Activated CD8-positive, alpha-beta memory T cell treated with anti-CD3 and anti-CD28 coated beads, Interleukin-2, amount 50 U/mL, for 1 hour (primary cell): ENCODE results near the gene KRTAP5-4.
"Not testable (repeated sequence)": the region's sequence is repeated elsewhere in the genome, so short reads cannot be mapped to it uniquely, and the experiment has no call there.

ENCODE experiments used
- DNase-seq: peaks from one replicate; pipeline ENCODE4 v3.0.0-alpha.2; 2020; ENCODE audit errors: extremely low read depth

KRTAP5-4 gene

DNA sequence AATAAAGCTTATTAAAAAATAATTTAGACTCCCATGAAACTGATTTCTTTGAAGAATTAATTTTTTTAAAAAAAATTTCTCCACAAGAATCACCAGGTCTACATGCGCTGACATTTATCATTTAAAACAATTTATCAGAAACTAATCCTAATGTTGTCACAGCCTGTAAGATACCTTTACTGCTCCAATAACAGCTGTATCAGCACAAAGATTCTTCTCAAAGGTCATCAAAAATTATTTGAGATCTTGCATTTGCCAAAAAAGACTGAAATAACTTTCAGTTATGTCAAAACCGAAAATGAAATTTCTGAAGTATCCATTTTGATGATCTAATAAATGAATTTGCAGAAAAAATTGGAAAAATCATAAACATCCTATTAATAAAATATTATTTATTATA lies 15.7 kb upstream of the KRTAP5-4 start:
- no peak for DNase-seq

DNA sequence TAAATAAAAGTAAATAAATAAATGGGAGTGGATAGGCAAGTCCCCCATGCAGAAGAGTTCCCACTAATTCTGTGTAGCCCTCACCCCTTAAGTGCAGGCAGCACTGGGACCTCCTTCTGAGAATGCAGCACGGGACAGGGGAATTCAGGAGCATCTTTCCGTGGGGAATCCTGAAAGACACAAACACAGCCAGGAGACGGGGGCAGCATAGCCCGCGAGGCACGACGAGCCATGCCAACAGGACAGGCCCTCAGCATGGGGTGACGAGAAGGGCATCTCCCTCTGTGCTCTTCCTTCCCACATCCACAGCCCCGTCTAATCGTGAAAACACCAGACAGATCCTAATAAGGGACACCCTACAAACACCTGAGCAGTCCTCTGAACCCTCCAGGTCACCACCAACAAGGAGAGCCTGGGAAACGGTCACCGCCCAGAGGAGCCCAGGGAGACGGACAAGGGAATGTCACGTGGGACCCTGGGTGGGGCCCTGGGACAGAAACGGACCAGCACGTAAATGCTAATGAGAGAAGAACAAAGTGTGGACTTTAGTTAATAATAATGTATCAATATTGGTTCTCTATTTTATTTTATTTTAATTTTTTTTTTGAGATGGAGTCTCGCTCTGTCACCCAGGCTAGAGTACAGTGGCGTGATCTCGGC lies 14.5 kb upstream of the KRTAP5-4 start:
- no peak for DNase-seq

DNA sequence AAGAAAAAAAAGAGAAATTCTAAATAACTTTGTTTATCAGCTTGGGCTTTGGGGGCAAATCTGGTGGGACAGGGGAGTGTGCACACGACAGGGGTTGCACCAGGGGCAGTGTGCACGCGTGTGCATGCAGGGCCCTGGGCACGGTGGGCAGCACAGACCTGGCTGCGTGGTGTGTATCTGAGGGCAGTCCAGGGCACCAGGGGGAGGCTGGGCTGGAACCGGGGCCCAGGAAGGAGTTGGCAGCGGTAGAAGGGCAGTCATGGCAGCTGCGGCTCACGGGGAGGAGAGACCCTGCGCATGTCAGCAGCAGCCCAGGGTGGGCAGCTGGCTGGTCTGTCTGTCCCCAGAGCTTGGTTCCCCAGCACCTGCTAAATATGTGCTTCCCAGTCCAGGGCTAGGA lies 11.9 kb upstream of the KRTAP5-4 start:
- DNase-seq: no peak

DNA sequence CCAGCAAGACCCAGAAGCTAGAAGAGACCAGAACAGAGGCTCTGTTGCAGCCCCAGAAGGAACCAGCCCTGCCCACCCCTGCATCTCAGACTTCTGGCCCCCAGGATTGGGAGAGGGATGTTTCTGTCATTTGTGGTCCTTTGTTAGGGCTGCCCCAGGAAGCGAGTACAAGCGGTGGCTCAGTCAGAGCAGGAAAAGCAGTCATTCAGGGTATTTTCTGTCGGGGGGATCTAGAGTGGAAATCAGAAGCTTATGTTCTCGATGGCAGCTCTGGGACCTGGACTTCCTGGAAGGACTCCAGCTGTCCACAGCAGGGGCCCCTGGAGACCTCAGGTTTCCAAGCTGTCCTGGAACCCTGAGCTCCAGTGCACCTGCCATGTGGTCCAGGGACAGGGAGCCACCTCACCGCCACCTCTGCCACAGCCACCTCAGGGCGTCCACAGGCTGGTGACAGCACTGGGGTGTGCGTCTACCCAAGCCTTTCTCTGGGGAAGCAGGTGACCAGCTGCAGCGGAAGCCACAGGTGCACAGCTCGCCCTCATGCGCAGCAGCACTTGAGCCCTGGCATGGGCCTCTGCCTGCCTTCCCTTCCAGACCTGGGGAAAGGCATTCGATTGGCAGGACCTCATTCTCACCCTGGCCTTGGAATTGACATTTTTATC lies 10.2 kb upstream of the KRTAP5-4 start:
- no peak for DNase-seq

DNA sequence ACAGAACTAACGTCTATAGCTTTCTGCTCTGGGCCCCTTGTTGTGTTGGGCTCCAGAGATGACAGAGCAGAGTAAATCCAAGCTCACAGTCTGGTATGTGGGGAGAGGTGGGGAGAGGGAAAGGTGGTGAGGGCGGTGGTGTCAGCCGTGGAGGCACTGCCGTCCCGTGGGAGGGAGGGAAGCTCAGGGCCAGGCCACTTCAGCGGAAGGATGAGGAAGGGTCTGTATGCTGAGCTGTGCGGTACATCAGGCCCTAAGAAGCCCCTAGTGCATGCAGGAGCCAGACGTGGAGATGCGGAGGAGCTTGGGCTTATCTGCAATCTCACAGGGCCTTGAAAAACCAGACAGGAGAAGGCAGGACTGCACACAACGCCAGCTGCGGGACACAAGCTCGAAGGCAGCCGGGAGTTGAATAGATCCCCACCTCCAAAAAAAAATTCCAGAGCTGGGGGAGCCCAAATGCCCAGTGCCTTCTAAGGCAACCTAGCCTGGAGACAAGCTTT lies 9.2 kb upstream of the KRTAP5-4 start:
- DNase-seq: no peak

DNA sequence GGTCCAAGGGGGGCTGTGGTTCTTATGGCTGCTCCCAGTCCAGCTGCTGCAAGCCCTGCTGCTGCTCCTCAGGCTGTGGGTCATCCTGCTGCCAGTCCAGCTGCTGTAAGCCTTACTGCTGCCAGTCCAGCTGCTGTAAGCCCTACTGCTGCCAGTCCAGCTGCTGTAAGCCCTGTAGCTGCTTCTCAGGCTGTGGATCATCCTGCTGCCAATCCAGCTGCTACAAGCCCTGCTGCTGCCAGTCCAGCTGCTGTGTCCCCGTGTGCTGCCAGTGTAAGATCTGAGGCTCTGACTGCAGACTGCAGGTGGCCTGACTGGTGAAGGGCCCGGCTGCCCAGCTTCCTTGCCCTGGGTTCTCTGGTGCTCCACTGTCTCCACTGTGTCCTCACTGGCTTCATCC lies 8.3 kb upstream of the KRTAP5-4 start:
- DNase-seq: no peak

DNA sequence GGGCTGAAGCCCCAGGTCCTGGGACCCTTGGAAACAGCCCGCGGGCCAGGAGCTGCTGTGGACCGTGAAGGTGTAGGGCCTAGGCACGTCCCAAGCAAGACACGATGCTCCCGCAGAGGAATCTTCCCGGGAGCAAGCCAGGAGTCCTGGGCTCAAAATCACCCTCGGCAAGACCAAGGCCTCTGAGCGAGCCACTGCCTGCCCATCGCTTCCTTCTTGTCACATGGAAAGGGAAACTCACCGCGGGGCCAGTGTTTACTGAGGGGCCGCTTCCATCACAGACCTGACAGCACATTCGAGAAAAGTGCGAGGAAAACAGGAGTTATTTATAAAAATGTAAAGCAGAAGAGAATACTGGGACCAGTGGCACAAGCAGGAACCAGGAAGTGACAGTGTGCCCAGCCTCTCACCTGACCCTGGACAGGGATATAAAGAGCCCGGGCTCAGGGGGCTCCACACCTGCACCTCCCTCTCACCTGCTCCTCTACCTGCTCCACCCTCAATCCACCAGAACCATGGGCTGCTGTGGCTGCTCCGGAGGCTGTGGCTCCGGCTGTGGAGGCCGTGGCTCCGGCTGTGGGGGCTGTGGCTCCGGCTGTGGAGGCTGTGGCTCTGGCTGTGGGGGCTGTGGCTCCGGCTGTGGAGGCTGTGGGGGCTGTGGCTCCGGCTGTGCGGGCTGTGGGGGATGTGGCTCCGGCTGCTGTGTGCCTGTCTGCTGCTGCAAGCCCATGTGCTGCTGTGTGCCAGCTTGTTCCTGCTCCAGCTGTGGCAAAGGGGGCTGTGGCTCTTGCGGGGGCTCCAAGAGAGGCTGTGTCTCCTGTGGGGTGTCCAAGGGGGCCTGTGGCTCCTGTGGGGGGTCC lies 7.6 kb upstream of the KRTAP5-4 start, which contains the start of gene KRTAP5-5:
TSS of gene KRTAP5-5 (plus strand) at position 450 of the 860 bp plus-strand sequence. CDS start at position 516, 66 bp downstream.
- DNase-seq: no peak

DNA sequence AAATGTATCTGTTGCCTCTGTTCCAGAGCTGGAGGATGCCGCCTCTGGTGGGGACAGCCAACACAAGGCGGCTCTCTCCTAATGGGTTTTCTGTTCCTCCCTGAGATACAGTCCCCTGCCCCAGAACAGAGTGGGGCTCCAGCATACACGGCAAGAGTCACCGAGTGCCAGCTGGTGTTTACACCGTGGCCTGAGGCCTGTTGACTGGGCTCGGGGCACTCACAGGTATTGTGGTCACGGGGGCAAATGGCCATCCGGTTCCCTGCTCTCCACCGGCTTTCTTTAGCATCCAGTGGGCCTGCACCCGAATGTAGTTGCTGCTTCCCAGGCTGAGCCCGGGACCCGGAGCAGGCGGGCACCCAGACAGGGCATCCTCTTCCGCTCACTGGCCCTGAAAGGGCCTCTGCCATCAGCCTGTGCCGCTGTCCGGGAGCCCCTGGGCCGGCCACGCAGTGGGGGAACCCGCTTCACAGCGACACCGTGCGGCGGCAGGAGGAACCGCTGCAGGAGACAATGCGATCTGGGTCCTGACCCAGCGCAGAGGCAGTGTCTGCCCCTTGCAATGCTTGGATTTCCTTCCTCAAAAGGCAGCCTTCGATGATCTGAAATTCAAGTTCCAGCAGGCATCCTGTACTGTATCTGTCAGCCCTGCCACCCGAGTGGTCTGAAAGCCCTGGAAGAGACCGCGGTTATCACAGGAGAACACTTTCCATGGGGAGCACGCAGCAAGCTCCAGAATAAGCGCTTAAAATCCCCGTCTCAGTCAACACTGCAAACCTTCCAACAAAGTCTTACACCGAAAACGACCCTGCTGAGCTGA lies 6.8 kb upstream of the KRTAP5-4 start:
- DNase-seq: no peak

DNA sequence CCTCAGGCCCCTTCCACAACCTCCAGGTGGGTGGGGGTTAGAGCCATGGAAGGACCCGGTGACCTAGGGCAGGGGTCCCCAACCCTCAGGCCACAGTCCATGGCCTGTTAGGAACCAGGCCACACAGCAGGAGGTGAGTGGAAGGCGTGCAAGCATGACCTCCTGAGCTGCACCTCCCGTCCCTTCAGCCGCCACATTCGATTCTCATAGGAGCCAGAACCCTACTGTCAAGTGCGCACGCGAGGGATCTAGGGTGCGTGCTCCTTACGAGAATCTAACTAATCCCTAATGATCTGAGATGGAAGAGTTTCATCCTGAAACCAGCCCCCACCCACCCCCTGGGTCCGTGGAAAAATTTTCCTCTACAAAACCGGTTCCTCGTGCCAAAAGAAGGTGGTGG lies 3.6 kb upstream of the KRTAP5-4 start:
- no peak for DNase-seq

DNA sequence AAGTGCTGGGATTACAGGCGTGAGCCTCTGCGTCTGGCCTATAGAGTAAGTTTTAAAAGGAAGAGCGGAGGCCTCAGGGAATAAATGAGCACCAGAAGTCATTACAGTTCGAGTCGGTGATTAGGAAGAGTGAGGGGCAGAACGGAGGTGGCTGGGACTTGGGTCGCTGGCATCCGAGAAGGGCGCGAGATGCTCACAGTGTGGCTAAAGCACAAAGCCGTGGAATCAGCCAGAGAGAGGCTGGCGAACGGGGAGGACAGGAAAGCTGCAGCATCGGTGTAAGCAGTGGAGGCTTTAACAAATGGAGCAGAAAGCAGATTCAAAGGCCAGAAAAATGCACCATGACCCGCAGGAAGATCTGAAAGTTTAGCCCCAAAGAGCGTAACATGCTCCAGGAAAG lies 2.7 kb upstream of the KRTAP5-4 start:
- no peak for DNase-seq

DNA sequence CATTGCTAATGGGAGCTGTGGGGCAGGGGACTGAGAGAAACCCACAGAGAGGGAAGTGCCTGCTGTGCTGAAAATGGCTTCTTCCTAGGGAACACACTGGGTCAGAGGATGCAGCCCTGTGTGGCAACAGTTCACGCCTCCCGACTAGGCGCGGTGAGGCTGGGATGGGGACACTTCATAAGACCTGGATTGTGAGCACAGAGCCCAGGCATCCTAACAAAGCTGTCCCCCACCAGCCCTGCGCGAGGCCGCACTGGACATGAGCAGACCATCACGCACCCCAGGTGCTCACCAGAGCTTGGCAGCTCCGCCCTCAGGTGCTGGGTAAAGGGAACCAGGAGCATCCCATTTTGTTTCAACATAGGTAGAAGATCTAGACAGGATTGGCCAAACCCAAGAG lies 1.8 kb upstream of the KRTAP5-4 start:
- DNase-seq: no peak

DNA sequence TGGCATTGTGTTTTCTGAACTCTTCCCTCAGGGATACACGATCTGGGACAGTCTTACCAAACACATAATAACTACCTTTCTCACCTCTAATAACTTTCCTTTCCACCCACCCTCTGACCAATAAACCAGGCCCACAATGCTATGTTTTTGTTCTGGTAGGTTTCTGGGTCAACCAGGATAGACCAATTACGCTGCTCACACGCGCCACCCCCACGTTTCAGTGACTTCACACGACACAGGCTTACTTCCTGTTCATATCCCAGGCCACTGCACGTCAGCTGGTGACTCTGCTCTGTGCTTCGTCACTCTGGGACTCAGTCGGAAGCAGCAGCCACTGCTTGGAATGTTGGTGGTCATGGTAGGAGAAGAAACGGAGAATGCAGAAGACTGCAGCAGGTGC lies 2.5 kb downstream of the KRTAP5-4 start:
- no peak for DNase-seq

DNA sequence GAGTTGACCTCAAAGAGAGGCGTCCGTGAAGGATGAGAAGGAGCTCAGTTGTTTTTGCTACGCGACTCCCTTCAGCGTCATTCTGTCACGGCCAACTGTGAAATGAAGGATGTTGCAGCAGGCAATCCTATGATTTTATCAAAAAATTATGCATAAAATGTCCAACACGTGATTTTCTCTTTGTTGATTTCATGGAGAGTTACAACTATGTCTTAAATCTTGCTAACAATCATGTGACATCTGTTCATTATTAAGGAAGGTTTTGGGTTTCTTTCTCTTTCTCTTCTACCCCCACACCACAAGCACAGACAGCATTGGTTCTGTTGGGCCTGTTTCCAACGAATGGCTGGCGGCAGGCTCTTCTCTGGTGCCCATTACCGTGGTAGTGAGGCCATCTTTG lies 3.7 kb downstream of the KRTAP5-4 start:
- DNase-seq: no peak

DNA sequence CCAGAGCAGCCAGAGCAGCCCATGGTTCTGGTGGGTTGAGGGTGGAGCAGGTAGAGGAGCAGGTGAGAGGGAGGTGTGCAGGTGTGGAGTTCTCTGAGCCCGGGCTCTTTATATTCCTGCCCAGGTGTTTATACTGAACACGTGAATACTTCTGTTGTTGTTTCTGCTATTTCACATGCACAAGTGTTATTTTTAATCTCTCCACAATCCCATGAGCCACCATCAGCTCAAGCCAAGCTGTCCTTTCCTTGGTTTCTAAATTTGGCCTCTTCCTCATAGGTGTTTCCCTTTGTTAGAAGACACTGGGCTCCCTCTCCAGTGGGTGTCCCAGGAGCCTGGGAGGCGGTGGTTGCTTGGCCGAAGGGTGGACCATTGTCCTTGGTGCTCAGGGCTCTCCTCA lies 13.6 kb downstream of the KRTAP5-4 start, which contains the start of gene KRTAP5-3:
TSS of gene KRTAP5-3 (minus strand) at position 101 of the 400 bp plus-strand sequence. CDS start at position 23, 78 bp downstream.
- DNase-seq: no peak

DNA sequence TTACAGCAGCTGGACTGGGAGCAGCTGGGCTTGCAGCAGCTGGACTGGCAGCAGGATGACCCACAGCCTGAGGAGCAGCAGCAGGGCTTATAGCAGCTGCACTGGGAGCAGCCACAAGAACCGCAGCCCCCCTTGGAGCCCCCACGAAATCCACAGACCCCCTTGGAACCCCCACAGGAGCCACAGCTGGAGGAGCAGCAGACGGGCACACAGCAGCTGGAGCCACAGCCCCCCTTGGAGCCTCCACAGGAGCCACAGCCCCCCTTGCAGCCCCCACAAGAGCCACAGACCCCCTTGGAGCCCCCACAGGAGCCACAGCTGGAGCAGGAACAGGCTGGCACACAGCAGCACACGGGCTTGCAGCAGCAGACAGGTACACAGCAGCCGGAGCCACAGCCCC lies 14.0 kb downstream of the KRTAP5-4 start:
- not testable (repeated sequence) for DNase-seq

DNA sequence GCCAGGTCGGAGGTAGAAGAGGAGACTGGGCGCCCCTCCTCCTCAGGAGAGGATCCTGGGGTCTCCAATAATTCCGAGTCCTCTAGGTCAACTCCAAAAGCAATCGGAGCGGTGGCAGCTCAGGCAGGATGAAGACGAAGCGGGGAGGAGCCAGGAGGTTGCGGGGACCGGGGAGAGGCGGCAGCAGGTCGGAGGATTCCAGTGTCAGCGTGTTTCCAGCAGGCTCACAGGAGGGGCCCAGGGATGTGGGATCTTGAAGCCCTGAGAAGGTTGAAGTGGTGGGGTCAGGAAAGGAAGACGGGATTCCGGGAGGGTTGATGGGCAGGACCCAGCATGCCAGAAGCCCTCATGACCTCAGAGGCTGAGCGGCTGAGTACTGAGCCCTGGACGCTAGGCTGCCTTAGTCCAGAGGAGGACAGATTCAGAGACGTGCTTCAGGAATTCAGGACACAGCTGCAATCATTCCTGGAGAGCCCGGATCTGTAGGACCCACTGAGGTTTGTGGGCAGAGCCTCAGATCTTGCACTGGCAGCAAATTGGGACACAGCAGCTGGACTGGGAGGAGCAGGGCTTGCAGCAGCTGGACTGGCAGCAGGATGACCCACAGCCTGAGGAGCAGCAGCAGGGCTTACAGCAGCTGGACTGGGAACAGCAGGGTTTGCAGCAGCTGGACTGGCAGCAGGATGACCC lies 14.6 kb downstream of the KRTAP5-4 start:
- DNase-seq: not testable (repeated sequence)

DNA sequence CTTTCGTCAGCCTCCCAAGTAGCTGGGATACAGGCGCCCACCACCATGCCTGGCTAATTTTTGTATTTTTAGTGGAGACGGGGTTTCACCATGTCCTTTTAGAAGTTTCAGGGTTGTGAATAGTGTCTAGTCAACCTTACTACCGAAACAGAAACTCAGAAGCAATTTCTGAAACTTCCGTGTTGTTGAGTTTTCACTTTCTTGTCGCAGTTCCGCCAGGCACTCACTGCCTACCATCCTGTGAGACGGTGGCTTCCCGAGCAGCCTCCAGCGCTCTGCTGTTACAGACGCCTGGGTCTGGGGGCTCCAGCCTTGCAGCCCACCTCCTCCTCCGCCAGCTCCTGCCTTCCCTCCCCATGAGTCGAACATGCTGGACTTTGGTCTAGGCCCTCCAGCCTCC lies 16.0 kb downstream of the KRTAP5-4 start:
- DNase-seq: not testable (repeated sequence)

DNA sequence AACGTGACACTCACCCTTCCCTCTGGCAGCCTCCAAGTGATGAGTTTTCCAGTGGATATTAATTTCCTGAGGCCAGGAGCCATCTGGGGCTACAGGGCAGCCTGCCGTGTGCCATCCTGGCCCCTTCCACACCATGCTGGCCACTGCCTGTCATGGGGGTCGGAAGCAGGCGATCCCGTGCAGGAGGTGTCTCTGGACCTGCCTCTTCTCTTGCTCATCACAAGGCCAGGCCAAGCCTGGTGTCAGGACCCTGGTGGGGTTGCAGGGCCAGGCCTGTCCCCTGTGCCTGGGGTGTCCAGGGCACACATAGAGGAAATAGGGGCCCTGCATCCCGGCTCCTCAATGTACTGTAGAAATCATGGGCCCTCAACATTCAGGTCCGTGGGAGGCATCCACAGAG lies 17.2 kb downstream of the KRTAP5-4 start:
- no peak for DNase-seq

DNA sequence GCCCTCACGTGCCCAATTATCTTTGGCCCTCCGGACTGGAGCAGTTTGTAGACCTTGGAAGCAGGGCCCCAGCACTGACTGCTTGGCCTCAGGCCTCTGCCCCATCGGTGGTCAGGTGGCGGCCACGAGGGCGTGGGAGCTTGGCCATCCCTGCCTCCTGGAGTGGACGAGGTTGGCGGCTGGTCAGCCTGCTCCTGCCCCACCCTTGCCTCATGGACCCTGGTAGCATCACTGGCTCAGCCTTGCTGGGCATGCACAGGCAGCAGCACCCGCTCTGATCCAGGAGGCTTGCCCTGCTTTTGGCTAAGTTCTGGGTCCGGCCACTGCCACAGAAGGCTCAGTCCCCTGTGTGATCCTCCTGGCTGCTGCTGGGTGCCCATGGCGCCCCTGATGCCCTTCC lies 17.8 kb downstream of the KRTAP5-4 start:
- no peak for DNase-seq

DNA sequence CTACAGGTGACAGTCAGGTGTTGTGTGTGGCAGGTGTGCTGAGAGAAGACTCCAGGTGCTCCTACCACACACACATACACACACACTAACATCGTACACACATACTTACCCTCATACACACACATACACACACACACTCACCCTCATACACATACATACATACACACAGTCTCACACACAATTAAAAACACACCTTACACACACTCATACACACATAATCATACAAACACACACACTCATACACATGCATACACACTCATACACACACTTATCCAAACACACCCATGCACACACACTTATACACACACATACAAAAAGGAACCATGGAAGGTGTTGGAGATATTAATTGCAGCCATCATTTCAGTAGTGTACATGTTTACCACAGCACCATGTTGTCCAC lies 18.3 kb downstream of the KRTAP5-4 start:
- no peak for DNase-seq

DNA sequence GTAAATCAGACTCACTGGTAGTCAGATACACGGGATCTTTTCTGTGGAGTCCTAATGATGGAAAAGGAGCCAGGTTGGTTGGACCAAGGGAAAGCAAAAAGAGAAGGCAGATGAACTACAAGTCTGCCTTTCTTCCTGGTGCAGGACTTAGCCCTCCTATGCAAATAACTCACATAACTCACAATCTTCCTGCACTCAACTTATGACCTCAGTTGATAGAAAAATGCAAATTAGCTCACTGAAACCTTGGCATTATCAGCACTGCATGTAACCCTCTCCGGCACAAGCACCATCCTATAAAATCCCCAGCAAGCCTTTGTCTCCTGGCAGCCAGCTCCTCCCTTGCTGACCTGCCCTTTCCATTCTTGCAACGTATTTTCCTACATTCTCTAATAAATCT lies 20.3 kb downstream of the KRTAP5-4 start:
- not testable (repeated sequence) for DNase-seq
